K562 (cell line): ENCODE measurements around the gene KIAA0930.

Experiments
- FOS ChIP-seq: IDR thresholded peaks from 3 replicates; pipeline ENCODE4 v1.6.1; 2011; ENCODE audit not compliant: insufficient read length; ENCODE audit errors: extremely low read depth
- FOSL1 ChIP-seq: fragments of 200-800 bp; sonication (Bioruptor generic); conservative IDR thresholded peaks from 2 replicates; pipeline ENCODE4 v1.6.1; 2016; ENCODE audit warnings: missing genetic modification characterization, missing compliant biosample characterization

GRCh38 chr22:45207533-45207932 is 33.2 kb downstream of the KIAA0930 start:
- TF ChIP-seq FOSL1 (tag) = no peak
- TF ChIP-seq FOS = no peak
